ENCODE results near the gene RBBP8NL.
A peak's percentile ranks its signal among the peaks of the same experiment; 100 is the strongest.

Gene RBBP8NL

DNA sequence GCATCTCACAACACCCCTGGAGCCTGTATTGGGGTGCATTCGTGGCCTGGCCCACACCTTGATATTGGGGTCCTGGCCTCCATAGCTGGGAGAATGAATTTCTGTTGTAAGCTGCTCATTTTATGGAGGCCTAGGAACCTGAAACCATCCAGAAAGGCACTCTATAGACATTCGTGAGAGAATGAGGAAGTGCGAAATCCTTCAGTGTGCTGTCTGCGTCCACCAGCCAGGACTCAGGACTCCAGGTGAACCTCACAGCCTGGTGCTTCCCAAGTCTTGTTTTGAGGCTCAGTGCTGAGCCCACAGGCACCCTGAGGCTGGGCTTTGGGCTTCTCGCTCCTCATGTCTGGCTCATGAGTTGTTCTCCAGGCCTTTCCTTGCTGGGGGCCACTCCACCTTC lies 11.9 kb upstream of the RBBP8NL start:
- Histone ChIP-seq H3K9me3 (ENCODE audit: control insufficient read depth in 2 of 2, low read length in 2 of 2) (peaks cover 0 to 3% of the 10 kb centered on the region in 2 donors), H3K4me1 (ENCODE audit: control insufficient read depth, insufficient read depth, low read length) (peaks cover 24% of the 10 kb centered on the region), H3K36me3 (ENCODE audit: control insufficient read depth in 2 of 2, insufficient read depth in 2 of 2, low read length in 2 of 2) (no peaks in the 10 kb centered on the region), H3K27me3 (ENCODE audit: control insufficient read depth in 1 of 2, insufficient read depth in 2 of 2, low read length in 2 of 2) (peaks cover 0 to 3% of the 10 kb centered on the region in 2 donors), H3K9ac (ENCODE audit: low read length in 2 of 2) (no peak overlapping the region), H3K4me3 (ENCODE audit: low read length in 2 of 2) (no peak overlapping the region), H3K27ac (ENCODE audit: low read length) (no peak overlapping the region)

DNA sequence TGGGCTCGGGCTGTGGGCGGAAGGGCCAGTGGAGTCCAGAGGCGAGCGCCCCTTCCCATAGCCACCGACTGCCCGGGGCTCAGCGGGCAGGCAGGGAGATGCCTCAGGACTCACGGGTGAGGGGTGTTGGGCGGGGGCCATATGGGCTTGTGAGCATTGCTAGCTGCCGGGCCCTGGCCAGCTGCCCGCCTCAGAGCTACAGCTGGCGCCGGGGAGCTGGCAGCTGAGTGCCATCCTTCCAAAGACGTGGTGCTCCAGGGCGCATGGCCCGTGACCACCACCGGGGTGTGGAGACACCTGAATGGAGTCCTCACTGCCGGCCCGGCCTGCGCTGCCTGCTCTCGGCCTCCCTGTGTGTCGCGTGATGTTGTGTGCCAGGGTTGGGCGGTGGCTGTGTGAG lies 10.6 kb upstream of the RBBP8NL start:
- Histone ChIP-seq H3K27ac (ENCODE audit: low read length) (peak overlapping the region; percentile 64), H3K4me3 (ENCODE audit: low read length in 2 of 2) (peak overlapping the region; percentile 19 to 59), H3K4me1 (ENCODE audit: control insufficient read depth, insufficient read depth, low read length) (peaks cover 36% of the 10 kb centered on the region), H3K9ac (ENCODE audit: low read length in 2 of 2) (peak overlapping the region in 1 of 2 donors; percentile 38), H3K9me3 (ENCODE audit: control insufficient read depth in 2 of 2, low read length in 2 of 2) (peaks cover 0 to 3% of the 10 kb centered on the region in 2 donors), H3K27me3 (ENCODE audit: control insufficient read depth in 1 of 2, insufficient read depth in 2 of 2, low read length in 2 of 2) (peaks cover 0 to 3% of the 10 kb centered on the region in 2 donors), H3K36me3 (ENCODE audit: control insufficient read depth in 2 of 2, insufficient read depth in 2 of 2, low read length in 2 of 2) (no peaks in the 10 kb centered on the region)

- H3K9me3 ChIP-seq (ENCODE audit: control insufficient read depth in 2 of 2, low read length in 2 of 2) = peaks cover 0 to 3% of the 10 kb centered on the region in 2 donors
- H3K27ac ChIP-seq (ENCODE audit: low read length) = peak overlapping the region; percentile 64
- peaks cover 0 to 3% of the 10 kb centered on the region in 2 donors for H3K27me3 ChIP-seq (ENCODE audit: control insufficient read depth in 1 of 2, insufficient read depth in 2 of 2, low read length in 2 of 2)
- H3K9ac ChIP-seq (ENCODE audit: low read length in 2 of 2) = peak overlapping the region in 1 of 2 donors; percentile 38
- H3K36me3 ChIP-seq (ENCODE audit: control insufficient read depth in 2 of 2, insufficient read depth in 2 of 2, low read length in 2 of 2) = no peaks in the 10 kb centered on the region
- peak overlapping the region in 1 of 2 donors; percentile 59 for H3K4me3 ChIP-seq (ENCODE audit: low read length in 2 of 2)
- H3K4me1 ChIP-seq (ENCODE audit: control insufficient read depth, insufficient read depth, low read length) = peaks cover 36% of the 10 kb centered on the region
Observed at GRCh38 chr20:62437496-62437895, 10.2 kb upstream of the RBBP8NL start.

- Histone ChIP-seq H3K4me1 (ENCODE audit: control insufficient read depth, insufficient read depth, low read length) (peaks cover 36% of the 10 kb centered on the region), H3K9me3 (ENCODE audit: control insufficient read depth in 2 of 2, low read length in 2 of 2) (peaks cover 0 to 3% of the 10 kb centered on the region in 2 donors), H3K4me3 (ENCODE audit: low read length in 2 of 2) (no peak overlapping the region), H3K27me3 (ENCODE audit: control insufficient read depth in 1 of 2, insufficient read depth in 2 of 2, low read length in 2 of 2) (no peaks in the 10 kb centered on the region), H3K9ac (ENCODE audit: low read length in 2 of 2) (no peak overlapping the region), H3K27ac (ENCODE audit: low read length) (no peak overlapping the region), H3K36me3 (ENCODE audit: control insufficient read depth in 2 of 2, insufficient read depth in 2 of 2, low read length in 2 of 2) (no peaks in the 10 kb centered on the region)
Observed at GRCh38 chr20:62436692-62437091, 9.4 kb upstream of the RBBP8NL start.

- Histone ChIP-seq H3K9me3 (ENCODE audit: control insufficient read depth in 2 of 2, low read length in 2 of 2) (peaks cover 0 to 3% of the 10 kb centered on the region in 2 donors), H3K27me3 (ENCODE audit: control insufficient read depth in 1 of 2, insufficient read depth in 2 of 2, low read length in 2 of 2) (no peaks in the 10 kb centered on the region), H3K9ac (ENCODE audit: low read length in 2 of 2) (no peak overlapping the region), H3K4me1 (ENCODE audit: control insufficient read depth, insufficient read depth, low read length) (peaks cover 36% of the 10 kb centered on the region), H3K36me3 (ENCODE audit: control insufficient read depth in 2 of 2, insufficient read depth in 2 of 2, low read length in 2 of 2) (no peaks in the 10 kb centered on the region), H3K4me3 (ENCODE audit: low read length in 2 of 2) (no peak overlapping the region), H3K27ac (ENCODE audit: low read length) (peak overlapping the region; percentile 41)
Observed at GRCh38 chr20:62433658-62434497, 6.5 kb upstream of the RBBP8NL start.

GRCh38 chr20:62430866-62431447 lies 3.6 kb upstream of the RBBP8NL start:
- Histone ChIP-seq H3K9ac (ENCODE audit: low read length in 2 of 2) (no peak overlapping the region), H3K27ac (ENCODE audit: low read length) (no peak overlapping the region), H3K9me3 (ENCODE audit: control insufficient read depth in 2 of 2, low read length in 2 of 2) (no peaks in the 10 kb centered on the region), H3K27me3 (ENCODE audit: control insufficient read depth in 1 of 2, insufficient read depth in 2 of 2, low read length in 2 of 2) (no peaks in the 10 kb centered on the region), H3K4me1 (ENCODE audit: control insufficient read depth, insufficient read depth, low read length) (peaks cover 16% of the 10 kb centered on the region), H3K36me3 (ENCODE audit: control insufficient read depth in 2 of 2, insufficient read depth in 2 of 2, low read length in 2 of 2) (no peaks in the 10 kb centered on the region), H3K4me3 (ENCODE audit: low read length in 2 of 2) (no peak overlapping the region)

GRCh38 chr20:62430311-62430853 lies 3.0 kb upstream of the RBBP8NL start:
- H3K4me1 ChIP-seq (ENCODE audit: control insufficient read depth, insufficient read depth, low read length) = peaks cover 16% of the 10 kb centered on the region
- no peak overlapping the region for H3K9ac ChIP-seq (ENCODE audit: low read length in 2 of 2)
- no peaks in the 10 kb centered on the region for H3K36me3 ChIP-seq (ENCODE audit: control insufficient read depth in 2 of 2, insufficient read depth in 2 of 2, low read length in 2 of 2)
- H3K9me3 ChIP-seq (ENCODE audit: control insufficient read depth in 2 of 2, low read length in 2 of 2) = no peaks in the 10 kb centered on the region
- no peak overlapping the region for H3K4me3 ChIP-seq (ENCODE audit: low read length in 2 of 2)
- H3K27me3 ChIP-seq (ENCODE audit: control insufficient read depth in 1 of 2, insufficient read depth in 2 of 2, low read length in 2 of 2) = no peaks in the 10 kb centered on the region
- H3K27ac ChIP-seq (ENCODE audit: low read length) = no peak overlapping the region

GRCh38 chr20:62429455-62430310 lies 2.3 kb upstream of the RBBP8NL start:
- H3K9me3 ChIP-seq (ENCODE audit: control insufficient read depth in 2 of 2, low read length in 2 of 2) = no peaks in the 10 kb centered on the region
- H3K4me3 ChIP-seq (ENCODE audit: low read length in 2 of 2) = no peak overlapping the region
- H3K4me1 ChIP-seq (ENCODE audit: control insufficient read depth, insufficient read depth, low read length) = peaks cover 16% of the 10 kb centered on the region
- H3K36me3 ChIP-seq (ENCODE audit: control insufficient read depth in 2 of 2, insufficient read depth in 2 of 2, low read length in 2 of 2) = no peaks in the 10 kb centered on the region
- H3K27ac ChIP-seq (ENCODE audit: low read length) = no peak overlapping the region
- H3K27me3 ChIP-seq (ENCODE audit: control insufficient read depth in 1 of 2, insufficient read depth in 2 of 2, low read length in 2 of 2) = no peaks in the 10 kb centered on the region
- no peak overlapping the region for H3K9ac ChIP-seq (ENCODE audit: low read length in 2 of 2)

GRCh38 chr20:62428396-62429295 lies 1.3 kb upstream of the RBBP8NL start:
- H3K27me3 ChIP-seq (ENCODE audit: control insufficient read depth in 1 of 2, insufficient read depth in 2 of 2, low read length in 2 of 2) = no peaks in the 10 kb centered on the region
- no peak overlapping the region for H3K9ac ChIP-seq (ENCODE audit: low read length in 2 of 2)
- no peak overlapping the region for H3K4me3 ChIP-seq (ENCODE audit: low read length in 2 of 2)
- H3K4me1 ChIP-seq (ENCODE audit: control insufficient read depth, insufficient read depth, low read length) = peaks cover 6% of the 10 kb centered on the region
- no peaks in the 10 kb centered on the region for H3K9me3 ChIP-seq (ENCODE audit: control insufficient read depth in 2 of 2, low read length in 2 of 2)
- no peaks in the 10 kb centered on the region for H3K36me3 ChIP-seq (ENCODE audit: control insufficient read depth in 2 of 2, insufficient read depth in 2 of 2, low read length in 2 of 2)
- H3K27ac ChIP-seq (ENCODE audit: low read length) = no peak overlapping the region

GRCh38 chr20:62428002-62428372 lies 648 bp upstream of the RBBP8NL start:
- no peaks in the 10 kb centered on the region for H3K9me3 ChIP-seq (ENCODE audit: control insufficient read depth in 2 of 2, low read length in 2 of 2)
- no peaks in the 10 kb centered on the region for H3K36me3 ChIP-seq (ENCODE audit: control insufficient read depth in 2 of 2, insufficient read depth in 2 of 2, low read length in 2 of 2)
- H3K27me3 ChIP-seq (ENCODE audit: control insufficient read depth in 1 of 2, insufficient read depth in 2 of 2, low read length in 2 of 2) = no peaks in the 10 kb centered on the region
- H3K9ac ChIP-seq (ENCODE audit: low read length in 2 of 2) = no peak overlapping the region
- no peaks in the 10 kb centered on the region for H3K4me1 ChIP-seq (ENCODE audit: control insufficient read depth, insufficient read depth, low read length)
- H3K4me3 ChIP-seq (ENCODE audit: low read length in 2 of 2) = no peak overlapping the region
- H3K27ac ChIP-seq (ENCODE audit: low read length) = no peak overlapping the region

Data from stomach smooth muscle (tissue), 2 donors.